ENCODE results near the gene CALML6.

CALML6 gene

DNA sequence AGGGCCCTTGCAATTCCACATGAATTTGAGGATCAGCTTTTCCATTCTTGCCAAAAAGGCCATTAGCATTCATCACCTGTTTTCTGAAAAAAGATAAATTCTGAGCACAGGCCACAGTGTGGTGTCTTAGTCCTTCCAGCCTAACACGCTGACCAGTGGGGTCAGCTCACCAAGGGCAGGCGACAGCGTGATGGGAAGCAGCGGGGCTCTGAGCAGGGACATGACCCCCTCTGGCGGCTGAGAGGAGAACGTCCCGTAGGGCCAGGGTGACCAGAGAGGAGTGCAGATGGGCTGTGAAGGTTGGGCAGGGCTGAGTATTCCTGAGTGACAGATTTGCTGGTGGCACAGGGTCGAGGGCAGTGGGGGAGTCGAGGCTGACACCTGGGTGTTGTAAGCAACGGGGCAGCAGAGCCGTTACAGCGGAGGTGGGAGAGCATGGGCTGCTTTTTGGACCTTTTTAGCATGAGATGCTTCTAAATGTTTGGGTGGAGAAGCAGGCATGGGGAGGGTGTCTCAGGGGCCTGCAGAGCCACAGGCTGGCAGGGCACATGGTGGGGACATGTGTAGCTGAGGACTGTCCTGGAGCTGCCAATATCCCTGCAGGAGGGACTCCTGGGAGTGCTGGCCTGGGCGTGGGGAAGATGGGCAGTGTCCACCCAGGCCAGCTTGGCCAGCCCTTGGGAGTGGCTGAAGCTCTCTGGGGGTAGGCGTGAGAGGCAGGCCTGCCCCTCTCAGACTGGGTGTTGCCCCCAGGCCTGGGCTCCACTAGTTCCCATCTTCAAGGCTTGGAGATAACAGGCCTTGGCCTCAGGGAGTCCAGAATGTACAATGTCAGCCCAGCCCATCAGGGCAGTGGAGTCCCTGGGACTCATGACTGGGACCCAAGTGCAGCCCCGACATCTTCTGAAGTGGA, 8.6 kb upstream of the CALML6 start:
- H3K27me3 ChIP-seq (ENCODE audit: control insufficient read depth, insufficient read depth, low read length), result no peaks in the 10 kb centered on the region
- H3K4me1 ChIP-seq (ENCODE audit: control insufficient read depth, insufficient read depth, low read length), result peaks cover 19% of the 10 kb centered on the region
- no peak overlapping the region for H3K9ac ChIP-seq (ENCODE audit: low read length)
- no peaks in the 10 kb centered on the region for H3K36me3 ChIP-seq (ENCODE audit: control insufficient read depth, insufficient read depth, low read length)
- H3K9me3 ChIP-seq (ENCODE audit: control insufficient read depth, low read length), result no peaks in the 10 kb centered on the region
- no peak overlapping the region for H3K4me3 ChIP-seq (ENCODE audit: low read length)

- Histone ChIP-seq H3K4me3 (ENCODE audit: low read length) (no peak overlapping the region), H3K27me3 (ENCODE audit: control insufficient read depth, insufficient read depth, low read length) (no peaks in the 10 kb centered on the region), H3K4me1 (ENCODE audit: control insufficient read depth, insufficient read depth, low read length) (peaks cover 19% of the 10 kb centered on the region), H3K9ac (ENCODE audit: low read length) (no peak overlapping the region), H3K36me3 (ENCODE audit: control insufficient read depth, insufficient read depth, low read length) (no peaks in the 10 kb centered on the region), H3K9me3 (ENCODE audit: control insufficient read depth, low read length) (no peaks in the 10 kb centered on the region)
These were observed 7.8 kb upstream of the CALML6 start for GRCh38 chr1:1907098-1907736.

- Histone ChIP-seq H3K4me3 (ENCODE audit: low read length) (peak overlapping the region; percentile 50), H3K4me1 (ENCODE audit: control insufficient read depth, insufficient read depth, low read length) (peaks cover 19% of the 10 kb centered on the region), H3K27me3 (ENCODE audit: control insufficient read depth, insufficient read depth, low read length) (no peaks in the 10 kb centered on the region), H3K36me3 (ENCODE audit: control insufficient read depth, insufficient read depth, low read length) (no peaks in the 10 kb centered on the region), H3K9ac (ENCODE audit: low read length) (peak overlapping the region; percentile 86), H3K9me3 (ENCODE audit: control insufficient read depth, low read length) (no peaks in the 10 kb centered on the region)
These were observed 6.6 kb upstream of the CALML6 start for GRCh38 chr1:1908506-1908791.

DNA sequence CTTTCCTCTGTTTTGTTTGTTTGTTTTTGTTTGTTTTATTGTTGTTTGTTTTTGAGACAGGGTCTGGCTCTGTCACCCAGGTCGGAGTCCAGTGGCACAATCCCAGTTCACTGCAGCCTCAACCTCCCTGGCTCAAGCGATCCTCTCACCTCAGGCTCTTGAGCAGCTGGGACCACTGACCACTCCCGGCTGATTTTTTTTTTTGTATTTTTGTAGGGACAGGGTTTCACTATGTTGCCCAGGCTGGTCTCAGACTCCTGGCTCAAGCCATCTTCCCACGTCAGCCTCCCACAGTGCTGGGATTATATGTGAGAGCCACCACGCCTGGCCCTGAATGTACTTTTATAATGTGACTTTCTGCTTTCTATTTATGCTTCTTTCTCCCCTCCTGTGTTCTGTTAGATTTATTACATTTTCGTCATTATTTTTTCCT, 5.0 kb upstream of the CALML6 start:
- Histone ChIP-seq H3K27me3 (ENCODE audit: control insufficient read depth, insufficient read depth, low read length) (no peaks in the 10 kb centered on the region), H3K4me3 (ENCODE audit: low read length) (no peak overlapping the region), H3K36me3 (ENCODE audit: control insufficient read depth, insufficient read depth, low read length) (no peaks in the 10 kb centered on the region), H3K4me1 (ENCODE audit: control insufficient read depth, insufficient read depth, low read length) (peaks cover 19% of the 10 kb centered on the region), H3K9ac (ENCODE audit: low read length) (no peak overlapping the region), H3K9me3 (ENCODE audit: control insufficient read depth, low read length) (no peaks in the 10 kb centered on the region)

GRCh38 chr1:1910651-1911331, 4.3 kb upstream of the CALML6 start:
- Histone ChIP-seq H3K36me3 (ENCODE audit: control insufficient read depth, insufficient read depth, low read length) (no peaks in the 10 kb centered on the region), H3K9ac (ENCODE audit: low read length) (no peak overlapping the region), H3K9me3 (ENCODE audit: control insufficient read depth, low read length) (no peaks in the 10 kb centered on the region), H3K4me1 (ENCODE audit: control insufficient read depth, insufficient read depth, low read length) (peaks cover 23% of the 10 kb centered on the region), H3K4me3 (ENCODE audit: low read length) (no peak overlapping the region), H3K27me3 (ENCODE audit: control insufficient read depth, insufficient read depth, low read length) (no peaks in the 10 kb centered on the region)

DNA sequence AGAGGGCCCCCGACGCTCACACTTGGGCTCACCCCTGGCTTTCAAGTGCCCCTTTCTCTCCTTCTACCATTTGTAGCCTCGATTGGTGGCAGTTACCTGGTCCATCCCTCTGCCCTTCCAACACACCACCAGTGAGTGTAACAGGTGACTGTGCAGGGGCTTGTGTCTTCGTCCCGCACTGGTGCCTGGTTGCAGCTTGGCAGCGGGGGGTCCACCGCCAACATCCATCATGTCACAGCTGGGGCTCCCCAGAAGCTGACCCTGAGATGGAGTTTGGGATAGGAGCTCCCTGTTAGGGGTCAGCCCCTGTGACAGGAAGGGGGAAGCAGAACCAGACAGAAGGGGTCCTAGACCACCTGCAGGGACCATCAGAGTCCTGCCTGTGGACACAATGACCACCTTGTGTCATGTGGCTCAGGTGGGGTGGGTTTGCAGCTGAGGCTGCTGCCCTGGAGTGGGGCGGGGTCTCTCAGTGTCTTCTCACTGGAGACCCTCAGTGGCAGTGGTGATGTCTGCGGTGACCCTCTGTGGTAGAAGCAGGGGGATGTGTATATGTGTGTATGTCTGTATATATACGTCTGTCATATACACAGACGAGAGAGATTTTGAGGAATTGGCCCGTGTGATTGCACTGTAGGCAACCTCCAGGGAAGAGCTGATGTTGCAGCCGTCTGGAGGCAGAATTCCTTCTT, 3.6 kb upstream of the CALML6 start:
- H3K9me3 ChIP-seq (ENCODE audit: control insufficient read depth, low read length), result no peaks in the 10 kb centered on the region
- H3K4me3 ChIP-seq (ENCODE audit: low read length), result no peak overlapping the region
- peaks cover 3% of the 10 kb centered on the region for H3K27me3 ChIP-seq (ENCODE audit: control insufficient read depth, insufficient read depth, low read length)
- no peak overlapping the region for H3K9ac ChIP-seq (ENCODE audit: low read length)
- peaks cover 29% of the 10 kb centered on the region for H3K4me1 ChIP-seq (ENCODE audit: control insufficient read depth, insufficient read depth, low read length)
- no peaks in the 10 kb centered on the region for H3K36me3 ChIP-seq (ENCODE audit: control insufficient read depth, insufficient read depth, low read length)

DNA sequence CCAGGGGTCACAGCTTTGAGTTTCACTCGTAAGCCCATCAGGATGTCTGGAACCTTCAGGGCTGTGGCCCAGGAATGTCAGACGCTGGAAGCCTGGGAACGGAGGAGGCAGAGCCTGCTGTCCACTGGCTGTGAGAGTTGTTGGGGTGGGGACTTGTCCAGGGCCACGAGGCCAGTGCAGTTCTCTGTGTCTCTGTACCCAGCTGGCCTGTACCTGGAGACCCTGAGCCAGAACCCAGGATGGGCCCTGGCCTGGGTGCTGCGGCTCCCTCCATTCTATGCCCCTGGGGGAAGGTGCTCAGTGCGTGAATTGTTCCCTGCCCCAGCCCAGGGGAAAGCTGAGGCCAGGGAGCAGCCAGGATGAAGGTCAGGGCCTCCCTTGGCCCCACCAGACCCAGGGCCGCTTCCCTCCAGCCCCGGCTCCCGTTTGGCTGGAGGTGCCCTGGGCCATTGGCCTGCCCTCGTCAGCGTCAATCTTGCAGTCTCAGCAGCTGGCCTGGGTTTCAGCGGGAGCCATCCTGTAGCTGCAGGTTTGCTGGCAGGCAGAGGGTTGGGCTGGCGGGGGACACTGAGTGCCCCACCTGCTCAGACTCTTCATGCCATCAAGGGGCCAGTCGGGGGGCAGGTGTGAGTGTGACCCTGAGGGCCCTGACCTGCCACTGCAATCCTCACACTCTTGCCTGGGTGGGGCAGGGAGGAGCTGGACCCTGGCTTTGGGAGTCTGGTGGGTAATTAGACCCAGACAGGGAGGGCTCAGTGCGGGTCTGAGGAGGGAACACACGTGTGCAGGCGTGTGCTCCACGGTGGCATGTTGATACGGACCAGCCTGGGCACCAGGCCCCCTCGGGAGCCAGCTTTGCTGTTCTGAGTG, 724 bp upstream of the CALML6 start:
- H3K27me3 ChIP-seq (ENCODE audit: control insufficient read depth, insufficient read depth, low read length), result peaks cover 8% of the 10 kb centered on the region
- no peaks in the 10 kb centered on the region for H3K9me3 ChIP-seq (ENCODE audit: control insufficient read depth, low read length)
- no peaks in the 10 kb centered on the region for H3K36me3 ChIP-seq (ENCODE audit: control insufficient read depth, insufficient read depth, low read length)
- H3K4me3 ChIP-seq (ENCODE audit: low read length), result no peak overlapping the region
- no peak overlapping the region for H3K9ac ChIP-seq (ENCODE audit: low read length)
- H3K4me1 ChIP-seq (ENCODE audit: control insufficient read depth, insufficient read depth, low read length), result peaks cover 25% of the 10 kb centered on the region

GRCh38 chr1:1915911-1916840, 1.1 kb downstream of the CALML6 start:
- Histone ChIP-seq H3K4me1 (ENCODE audit: control insufficient read depth, insufficient read depth, low read length) (peaks cover 32% of the 10 kb centered on the region), H3K27me3 (ENCODE audit: control insufficient read depth, insufficient read depth, low read length) (peaks cover 8% of the 10 kb centered on the region), H3K36me3 (ENCODE audit: control insufficient read depth, insufficient read depth, low read length) (no peaks in the 10 kb centered on the region)

GRCh38 chr1:1916851-1917251, 1.8 kb downstream of the CALML6 start:
- H3K27me3 ChIP-seq (ENCODE audit: control insufficient read depth, insufficient read depth, low read length), result peaks cover 8% of the 10 kb centered on the region
- H3K4me1 ChIP-seq (ENCODE audit: control insufficient read depth, insufficient read depth, low read length), result peaks cover 32% of the 10 kb centered on the region
- H3K36me3 ChIP-seq (ENCODE audit: control insufficient read depth, insufficient read depth, low read length), result no peaks in the 10 kb centered on the region
- H3K9me3 ChIP-seq (ENCODE audit: control insufficient read depth, low read length), result no peaks in the 10 kb centered on the region
- H3K4me3 ChIP-seq (ENCODE audit: low read length), result no peak overlapping the region
- no peak overlapping the region for H3K9ac ChIP-seq (ENCODE audit: low read length)

More at GRCh38 chr1:1915911-1916840, 1.1 kb downstream of the CALML6 start:
- Histone ChIP-seq H3K9ac (ENCODE audit: low read length) (peak overlapping the region; percentile 8), H3K9me3 (ENCODE audit: control insufficient read depth, low read length) (no peaks in the 10 kb centered on the region), H3K4me3 (ENCODE audit: low read length) (no peak overlapping the region)

- no peaks in the 10 kb centered on the region for H3K36me3 ChIP-seq (ENCODE audit: control insufficient read depth, insufficient read depth, low read length)
- peaks cover 32% of the 10 kb centered on the region for H3K4me1 ChIP-seq (ENCODE audit: control insufficient read depth, insufficient read depth, low read length)
- peaks cover 8% of the 10 kb centered on the region for H3K27me3 ChIP-seq (ENCODE audit: control insufficient read depth, insufficient read depth, low read length)
- no peak overlapping the region for H3K9ac ChIP-seq (ENCODE audit: low read length)
- H3K4me3 ChIP-seq (ENCODE audit: low read length), result no peak overlapping the region
- H3K9me3 ChIP-seq (ENCODE audit: control insufficient read depth, low read length), result no peaks in the 10 kb centered on the region
These were observed 2.4 kb downstream of the CALML6 start for GRCh38 chr1:1917304-1917976.
